WTC11 (cell line): ENCODE measurements around the gene SNTN.

ENCODE experiments used
- ELF4 ChIP-seq: sonication (generic); formaldehyde crosslinking; IDR thresholded peaks from 2 replicates; pipeline ENCODE4 v1.8.1; 2022; ENCODE audit warnings: low read depth, mild to moderate bottlenecking, moderate library complexity, missing genetic modification reagents
- ETV6 ChIP-seq: sonication (generic); formaldehyde crosslinking; IDR thresholded peaks from 2 replicates; pipeline ENCODE4 v1.8.1; 2022; ENCODE audit warnings: mild to moderate bottlenecking, missing genetic modification reagents
- GTF2I ChIP-seq: fragments of 250-450 bp; sonication (Bioruptor Pico); conservative IDR thresholded peaks from 2 replicates; pipeline ENCODE4 v1.4.0; 2021; ENCODE audit warnings: mild to moderate bottlenecking
- IRF2 ChIP-seq: sonication (generic); formaldehyde crosslinking; IDR thresholded peaks from 2 replicates; pipeline ENCODE4 v1.8.0; 2022; ENCODE audit warnings: low read depth, missing genetic modification reagents, borderline replicate concordance
- TF ChIP-seq, protein P1 (sequence below): fragments of 200-600 bp; IDR thresholded peaks from 2 replicates; pipeline ENCODE4 v1.8.0; 2022; ENCODE audit warnings: antibody characterized with exemption
- TF ChIP-seq, protein P2 (sequence below): fragments of 250-450 bp; sonication (Bioruptor Pico); conservative IDR thresholded peaks from 2 replicates; pipeline ENCODE4 v1.9.0; 2021; ENCODE audit warnings: mild to moderate bottlenecking
- TF ChIP-seq, protein P3 (sequence below): sonication (generic); formaldehyde crosslinking; IDR thresholded peaks from 2 replicates; pipeline ENCODE4 v1.8.0; 2022; ENCODE audit warnings: missing genetic modification reagents
- TF ChIP-seq, protein P4 (sequence below): sonication (generic); formaldehyde crosslinking; IDR thresholded peaks from 2 replicates; pipeline ENCODE4 v1.8.0; 2022; ENCODE audit warnings: mild to moderate bottlenecking, missing genetic modification reagents

DNA sequence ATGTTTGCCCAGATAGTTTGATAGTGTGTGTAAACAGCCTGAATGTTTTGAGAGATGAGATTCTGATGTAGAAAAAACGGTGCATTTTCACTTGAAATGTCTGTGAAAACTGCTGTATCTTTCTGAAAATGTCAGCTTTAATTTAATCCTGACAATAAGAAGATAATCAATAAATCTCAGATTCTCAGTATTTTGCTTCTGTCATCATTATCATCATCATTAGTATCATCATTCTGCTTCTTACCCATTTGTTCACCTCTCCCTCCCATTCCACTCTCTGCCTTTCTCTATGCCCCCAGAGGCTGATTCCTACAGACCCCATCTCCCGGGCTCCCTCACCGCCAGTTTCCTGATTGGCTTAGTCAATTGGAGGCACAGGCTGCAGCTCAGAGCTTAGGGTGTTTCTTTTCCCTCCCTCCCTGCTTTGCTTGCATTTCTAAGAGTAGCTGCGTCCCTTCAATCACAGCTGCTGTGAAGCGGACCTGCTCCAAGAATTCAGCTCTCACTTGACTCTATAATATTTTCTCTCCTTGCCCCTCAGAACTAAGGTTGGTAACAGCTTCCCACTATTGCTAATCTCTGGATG lies 8.2 kb upstream of the SNTN start:
- TF ChIP-seq, protein P1, sequence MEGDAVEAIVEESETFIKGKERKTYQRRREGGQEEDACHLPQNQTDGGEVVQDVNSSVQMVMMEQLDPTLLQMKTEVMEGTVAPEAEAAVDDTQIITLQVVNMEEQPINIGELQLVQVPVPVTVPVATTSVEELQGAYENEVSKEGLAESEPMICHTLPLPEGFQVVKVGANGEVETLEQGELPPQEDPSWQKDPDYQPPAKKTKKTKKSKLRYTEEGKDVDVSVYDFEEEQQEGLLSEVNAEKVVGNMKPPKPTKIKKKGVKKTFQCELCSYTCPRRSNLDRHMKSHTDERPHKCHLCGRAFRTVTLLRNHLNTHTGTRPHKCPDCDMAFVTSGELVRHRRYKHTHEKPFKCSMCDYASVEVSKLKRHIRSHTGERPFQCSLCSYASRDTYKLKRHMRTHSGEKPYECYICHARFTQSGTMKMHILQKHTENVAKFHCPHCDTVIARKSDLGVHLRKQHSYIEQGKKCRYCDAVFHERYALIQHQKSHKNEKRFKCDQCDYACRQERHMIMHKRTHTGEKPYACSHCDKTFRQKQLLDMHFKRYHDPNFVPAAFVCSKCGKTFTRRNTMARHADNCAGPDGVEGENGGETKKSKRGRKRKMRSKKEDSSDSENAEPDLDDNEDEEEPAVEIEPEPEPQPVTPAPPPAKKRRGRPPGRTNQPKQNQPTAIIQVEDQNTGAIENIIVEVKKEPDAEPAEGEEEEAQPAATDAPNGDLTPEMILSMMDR = no peak
- TF ChIP-seq, protein P2, sequence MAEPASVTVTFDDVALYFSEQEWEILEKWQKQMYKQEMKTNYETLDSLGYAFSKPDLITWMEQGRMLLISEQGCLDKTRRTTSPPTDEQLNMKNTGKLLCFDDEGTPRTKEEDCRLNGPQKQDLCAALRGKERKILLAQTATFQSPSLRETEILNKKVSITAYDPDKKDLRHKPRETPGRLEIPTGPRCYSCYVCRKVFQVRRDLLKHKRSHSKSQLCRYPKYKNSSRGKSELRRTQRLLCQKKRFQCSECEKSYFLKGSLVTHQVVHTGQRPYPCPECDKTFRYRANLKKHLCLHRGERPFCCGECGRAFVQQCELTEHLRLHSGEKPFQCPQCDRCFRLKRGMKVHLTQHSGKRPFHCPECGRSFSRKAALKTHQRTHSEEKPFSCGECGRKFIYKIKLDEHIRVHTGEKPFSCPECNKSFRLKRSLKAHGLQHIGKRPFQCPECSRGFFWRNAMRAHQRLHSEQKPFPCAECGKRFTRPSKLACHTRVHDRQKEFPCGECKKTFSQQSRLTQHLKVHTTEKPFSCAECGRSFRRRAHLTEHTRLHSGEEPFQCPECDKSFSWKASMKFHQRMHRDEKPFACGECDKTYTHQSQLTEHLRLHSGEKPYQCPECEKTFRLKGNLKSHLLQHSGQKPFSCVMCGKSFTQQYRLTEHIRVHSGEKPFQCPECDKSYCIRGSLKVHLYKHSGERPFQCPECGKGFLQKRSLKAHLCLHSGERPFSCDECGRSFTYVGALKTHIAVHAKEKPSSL (CRISPR knock-in tag) = no peak
- no peak for TF ChIP-seq GTF2I (CRISPR knock-in tag)
- TF ChIP-seq, protein P3, sequence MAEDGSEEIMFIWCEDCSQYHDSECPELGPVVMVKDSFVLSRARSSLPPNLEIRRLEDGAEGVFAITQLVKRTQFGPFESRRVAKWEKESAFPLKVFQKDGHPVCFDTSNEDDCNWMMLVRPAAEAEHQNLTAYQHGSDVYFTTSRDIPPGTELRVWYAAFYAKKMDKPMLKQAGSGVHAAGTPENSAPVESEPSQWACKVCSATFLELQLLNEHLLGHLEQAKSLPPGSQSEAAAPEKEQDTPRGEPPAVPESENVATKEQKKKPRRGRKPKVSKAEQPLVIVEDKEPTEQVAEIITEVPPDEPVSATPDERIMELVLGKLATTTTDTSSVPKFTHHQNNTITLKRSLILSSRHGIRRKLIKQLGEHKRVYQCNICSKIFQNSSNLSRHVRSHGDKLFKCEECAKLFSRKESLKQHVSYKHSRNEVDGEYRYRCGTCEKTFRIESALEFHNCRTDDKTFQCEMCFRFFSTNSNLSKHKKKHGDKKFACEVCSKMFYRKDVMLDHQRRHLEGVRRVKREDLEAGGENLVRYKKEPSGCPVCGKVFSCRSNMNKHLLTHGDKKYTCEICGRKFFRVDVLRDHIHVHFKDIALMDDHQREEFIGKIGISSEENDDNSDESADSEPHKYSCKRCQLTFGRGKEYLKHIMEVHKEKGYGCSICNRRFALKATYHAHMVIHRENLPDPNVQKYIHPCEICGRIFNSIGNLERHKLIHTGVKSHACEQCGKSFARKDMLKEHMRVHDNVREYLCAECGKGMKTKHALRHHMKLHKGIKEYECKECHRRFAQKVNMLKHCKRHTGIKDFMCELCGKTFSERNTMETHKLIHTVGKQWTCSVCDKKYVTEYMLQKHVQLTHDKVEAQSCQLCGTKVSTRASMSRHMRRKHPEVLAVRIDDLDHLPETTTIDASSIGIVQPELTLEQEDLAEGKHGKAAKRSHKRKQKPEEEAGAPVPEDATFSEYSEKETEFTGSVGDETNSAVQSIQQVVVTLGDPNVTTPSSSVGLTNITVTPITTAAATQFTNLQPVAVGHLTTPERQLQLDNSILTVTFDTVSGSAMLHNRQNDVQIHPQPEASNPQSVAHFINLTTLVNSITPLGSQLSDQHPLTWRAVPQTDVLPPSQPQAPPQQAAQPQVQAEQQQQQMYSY = no peak
- TF ChIP-seq, protein P4, sequence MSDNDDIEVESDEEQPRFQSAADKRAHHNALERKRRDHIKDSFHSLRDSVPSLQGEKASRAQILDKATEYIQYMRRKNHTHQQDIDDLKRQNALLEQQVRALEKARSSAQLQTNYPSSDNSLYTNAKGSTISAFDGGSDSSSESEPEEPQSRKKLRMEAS (CRISPR knock-in tag) = no peak
- no peak for TF ChIP-seq ETV6
- no peak for TF ChIP-seq IRF2 (CRISPR knock-in tag)
- TF ChIP-seq ELF4 (CRISPR knock-in tag) = no peak
